CD14-positive monocyte (primary cell): ENCODE results near the gene GDF10. TPM values are rescaled to one million over a fixed set of nuclear protein-coding genes. Genes with fewer than 3 reads are reported as not detected.
A peak's percentile ranks its signal among the peaks of the same experiment; 100 is the strongest.

ENCODE experiments used
- DNase-seq, 3 donors: peaks; one replicate each; pipeline ENCODE4 v3.0.0-alpha.2; 2011 to 2022
- H2AFZ ChIP-seq: 2 replicates; pipeline ENCODE4 v1.6.0; 2012; ENCODE audit warnings: mild to moderate bottlenecking, low read depth, low read length, inconsistent platforms; ENCODE audit not compliant: insufficient read depth, poor library complexity, severe bottlenecking
- H3K27ac ChIP-seq, 2 donors: 1 replicate in 1 of 2; 2 replicates in 1 of 2; pipeline ENCODE4 v1.5.1; 2012 to 2013; ENCODE audit warnings: low read length in 2 of 2, control low read depth in 1 of 2, inconsistent platforms in 1 of 2, low read depth in 1 of 2, mild to moderate bottlenecking in 1 of 2
- H3K27me3 ChIP-seq, 2 donors: one replicate each; pipeline versions ENCODE4 v1.6.0 to v1.6.1; 2011 to 2013; ENCODE audit warnings: low read length in 2 of 2; ENCODE audit not compliant: control insufficient read depth in 2 of 2, insufficient read depth in 2 of 2
- H3K36me3 ChIP-seq, 2 donors: replicated peaks in 1 of 2; 1 replicate in 1 of 2; 2 replicates in 1 of 2; pipeline versions ENCODE4 v1.5.1 to v1.6.1; 2012 to 2013; ENCODE audit warnings: low read length in 2 of 2, control low read depth in 1 of 2, inconsistent platforms in 1 of 2, mild to moderate bottlenecking in 1 of 2; ENCODE audit not compliant: insufficient read depth in 2 of 2, control insufficient read depth in 1 of 2
- H3K4me1 ChIP-seq, 2 donors: 1 replicate in 1 of 2; 2 replicates in 1 of 2; pipeline versions ENCODE4 v1.5.1 to v1.6.1; 2012 to 2013; ENCODE audit warnings: low read length in 2 of 2, control low read depth in 1 of 2, inconsistent platforms in 1 of 2, mild to moderate bottlenecking in 1 of 2, moderate library complexity in 1 of 2; ENCODE audit not compliant: insufficient read depth in 2 of 2, control insufficient read depth in 1 of 2
- H3K4me2 ChIP-seq: replicated peaks from 2 replicates; pipeline ENCODE3; 2012; ENCODE audit warnings: low read length, moderate library complexity, mild to moderate bottlenecking; ENCODE audit not compliant: poor library complexity, severe bottlenecking; ENCODE audit errors: extremely low read depth
- H3K4me3 ChIP-seq, 3 experiments: fragments of 200-600 bp in 1 of 3; sonication (generic) in 1 of 3; replicated peaks in 1 of 3; 1 replicate in 2 of 3; 2 replicates in 1 of 3; pipeline ENCODE4 v1.5.1; 2011 to 2013; ENCODE audit warnings: low read length in 3 of 3, mild to moderate bottlenecking in 3 of 3, control low read depth in 2 of 3, low read depth in 2 of 3, inconsistent platforms in 1 of 3, moderate library complexity in 1 of 3
- H3K79me2 ChIP-seq: 2 replicates; pipeline ENCODE4 v1.6.0; 2012; ENCODE audit warnings: mild to moderate bottlenecking, control low read depth, inconsistent platforms, low read length, moderate library complexity; ENCODE audit not compliant: insufficient read depth
- H3K9ac ChIP-seq: 2 replicates; pipeline ENCODE4 v1.6.0; 2017; ENCODE audit warnings: low read length, mild to moderate bottlenecking; ENCODE audit not compliant: insufficient read depth, poor library complexity, severe bottlenecking
- H3K9me3 ChIP-seq, 2 donors: replicated peaks in 1 of 2; 1 replicate in 1 of 2; 2 replicates in 1 of 2; pipeline versions ENCODE4 v1.5.1 to v1.6.1; 2012 to 2013; ENCODE audit warnings: low read length in 2 of 2, control low read depth in 1 of 2; ENCODE audit not compliant: control insufficient read depth in 1 of 2, insufficient read depth in 1 of 2
- H4K20me1 ChIP-seq: 2 replicates; pipeline ENCODE4 v1.6.0; 2012; ENCODE audit warnings: mild to moderate bottlenecking, low read length, control low read depth, moderate library complexity; ENCODE audit not compliant: insufficient read depth
- H3K27ac Mint-ChIP-seq, 7 donors: one replicate each; pipeline ENCODE4 v1.8.0; 2020; ENCODE audit warnings: mild to moderate bottlenecking in 7 of 7, mixed read lengths in 7 of 7, moderate library complexity in 6 of 7, inconsistent platforms in 2 of 7
- H3K27me3 Mint-ChIP-seq, 3 donors: one replicate each; pipeline ENCODE4 v1.8.0; 2021 to 2022; ENCODE audit warnings: low read depth in 3 of 3, mild to moderate bottlenecking in 3 of 3, mixed read lengths in 3 of 3, moderate library complexity in 3 of 3, inconsistent platforms in 1 of 3
- H3K36me3 Mint-ChIP-seq, 2 donors: one replicate each; pipeline ENCODE4 v1.8.0; 2020; ENCODE audit warnings: mixed read lengths in 2 of 2, inconsistent platforms in 1 of 2, mild to moderate bottlenecking in 1 of 2
- H3K4me1 Mint-ChIP-seq: one replicate; pipeline ENCODE4 v1.8.0; 2020; ENCODE audit warnings: mild to moderate bottlenecking, mixed read lengths
- H3K4me3 Mint-ChIP-seq, 2 donors: one replicate each; pipeline ENCODE4 v1.8.0; 2020; ENCODE audit warnings: mild to moderate bottlenecking in 2 of 2, mixed read lengths in 2 of 2, moderate library complexity in 1 of 2
- H3K9me3 Mint-ChIP-seq, 7 donors: one replicate each; pipeline ENCODE4 v1.8.0; 2020 to 2022; ENCODE audit warnings: mixed read lengths in 7 of 7, mild to moderate bottlenecking in 6 of 7, moderate library complexity in 6 of 7, inconsistent platforms in 2 of 7
- CTCF ChIP-seq: fragments of 200-600 bp; IDR thresholded peaks from one replicate; pipeline ENCODE4 v1.8.0; 2022; ENCODE audit warnings: antibody characterized with exemption, mild to moderate bottlenecking
- WGBS: methylation state at CpG from one replicate; pipeline ENCODE4 v1.1.5; 2013; ENCODE audit warnings: missing lambda C conversion rate; ENCODE audit not compliant: insufficient coverage; 5-methylcytosine and 5-hydroxymethylcytosine counted together
- intact Hi-C, 2 donors: fragments of 100-400 bp; cut with micrococcal nuclease; formaldehyde crosslinking; loops; one replicate each; pipeline versions ENCODE4 v1.15.0 to v1.15.1; 2023
- polyA plus RNA-seq, 3 donors: library from polyadenylated mRNA; depleted of rRNA in 1 of 3; unstranded in 2 of 3; stranded (reverse) in 1 of 3; fragments of 300-500 nt in 2 of 3; fragments of >200 nt in 1 of 3; fragmentation: Illumina TruSeq in 2 of 3; gene quantifications; 1 replicate in 2 of 3; 2 replicates in 1 of 3; pipeline ENCODE4 v1.2.3, GENCODE V29; 2012 to 2021

The GDF10 gene
- polyA plus RNA-seq, 3 donors = not detected

- no peak for DNase-seq
- no peaks in the 10 kb centered on the region for H3K4me1 ChIP-seq
- Mint-ChIP-seq H3K4me1 (no peaks in the 10 kb centered on the region), H3K9me3 (no peaks in the 10 kb centered on the region), H3K4me3 (no peak overlapping the region), H3K36me3 (no peaks in the 10 kb centered on the region), H3K27ac (no peak overlapping the region), H3K27me3 (peaks cover 0 to 2% (median 2%) of the 10 kb centered on the region in 3 donors)
- no peak overlapping the region for H3K4me2 ChIP-seq
- no peaks in the 10 kb centered on the region for H3K79me2 ChIP-seq
- TF ChIP-seq CTCF = no peak
- intact Hi-C loops = no loop called here
- H3K9me3 ChIP-seq = no peaks in the 10 kb centered on the region
- no peak overlapping the region for H2AFZ ChIP-seq
- H4K20me1 ChIP-seq = no peaks in the 10 kb centered on the region
- no peak overlapping the region for H3K27ac ChIP-seq
- 70% methylated on average over 10 of the region's 14 CpGs for WGBS
- no peaks in the 10 kb centered on the region for H3K36me3 ChIP-seq
- H3K27me3 ChIP-seq = no peaks in the 10 kb centered on the region
- no peak overlapping the region for H3K4me3 ChIP-seq
- H3K9ac ChIP-seq = no peak overlapping the region
Observed at GRCh38 chr10:47360419-47361040, 60.5 kb downstream of the GDF10 start.

GRCh38 chr10:47361293-47361692 lies 61.3 kb downstream of the GDF10 start:
- no peak overlapping the region for H3K9ac ChIP-seq
- DNase-seq = peak; percentile 16 to 33 (median 26)
- no peaks in the 10 kb centered on the region for H3K4me1 ChIP-seq
- peak; percentile 87 for TF ChIP-seq CTCF
- Mint-ChIP-seq H3K9me3 (no peaks in the 10 kb centered on the region), H3K4me3 (no peak overlapping the region), H3K36me3 (no peaks in the 10 kb centered on the region), H3K4me1 (no peaks in the 10 kb centered on the region), H3K27me3 (peaks cover 0 to 2% (median 2%) of the 10 kb centered on the region in 3 donors), H3K27ac (no peak overlapping the region)
- no peaks in the 10 kb centered on the region for H3K79me2 ChIP-seq
- no peaks in the 10 kb centered on the region for H3K9me3 ChIP-seq
- H3K27me3 ChIP-seq = no peaks in the 10 kb centered on the region
- H2AFZ ChIP-seq = no peak overlapping the region
- intact Hi-C loops = no loop called here
- H3K4me3 ChIP-seq = no peak overlapping the region
- no peak overlapping the region for H3K27ac ChIP-seq
- no peaks in the 10 kb centered on the region for H4K20me1 ChIP-seq
- 66% methylated on average over 8 of the region's 9 CpGs for WGBS
- no peaks in the 10 kb centered on the region for H3K36me3 ChIP-seq
- H3K4me2 ChIP-seq = no peak overlapping the region
